WTC11 (cell line): ENCODE data around the gene ZNF423. TPM values are rescaled to one million over a fixed set of nuclear protein-coding genes. Genes with fewer than 3 reads are reported as not detected.

ENCODE experiments used
- ATAC-seq: fragments of 200-7000 bp; cut with Tn5 transposase; 2 replicates; pipeline ENCODE4 v1.10.0; 2021; ENCODE audit warnings: mild to moderate bottlenecking, moderate library complexity
- CTCF ChIA-PET: fragments of 300-600 bp; sonication (Branson Sonifier 250); formaldehyde crosslinking; loops from one replicate; lab custom pipeline; 2021; ENCODE audit warnings: antibody characterized with exemption; lab: Charles Lee
- POLR2A ChIA-PET: fragments of 350-600 bp; sonication (Branson Sonifier 250); formaldehyde crosslinking; loops from one replicate; lab custom pipeline; 2021; ENCODE audit warnings: antibody characterized with exemption; lab: Charles Lee
- DNase-seq: peaks from one replicate; pipeline ENCODE4 v3.0.0; 2021; ENCODE audit warnings: low spot score
- H3K27ac Mint-ChIP-seq: 2 replicates; pipeline ENCODE4 v1.8.0; 2021; ENCODE audit warnings: mixed read lengths
- H3K27me3 Mint-ChIP-seq: 2 replicates; pipeline ENCODE4 v1.8.0; 2021; ENCODE audit warnings: low read depth, mild to moderate bottlenecking, moderate library complexity, mixed read lengths
- H3K36me3 Mint-ChIP-seq: 2 replicates; pipeline ENCODE4 v1.8.0; 2021; ENCODE audit warnings: mixed read lengths
- H3K4me1 Mint-ChIP-seq: 2 replicates; pipeline ENCODE4 v1.8.0; 2022; ENCODE audit warnings: mixed read lengths
- H3K4me3 Mint-ChIP-seq: 2 replicates; pipeline ENCODE4 v1.8.0; 2021; ENCODE audit warnings: mild to moderate bottlenecking, moderate library complexity, mixed read lengths
- H3K9me3 Mint-ChIP-seq: 2 replicates; pipeline ENCODE4 v1.8.0; 2021; ENCODE audit warnings: mixed read lengths
- FOXK1 ChIP-seq: sonication (generic); formaldehyde crosslinking; IDR thresholded peaks from 2 replicates; pipeline ENCODE4 v1.8.0; 2022; ENCODE audit warnings: mild to moderate bottlenecking, moderate library complexity, missing genetic modification reagents
- NFATC4 ChIP-seq: fragments of 250-450 bp; sonication (Bioruptor Pico); IDR thresholded peaks from 2 replicates; pipeline ENCODE4 v1.9.0; 2021; ENCODE audit warnings: mild to moderate bottlenecking
- NR3C1 ChIP-seq: sonication (generic); formaldehyde crosslinking; conservative IDR thresholded peaks from 2 replicates; pipeline ENCODE4 v1.8.1; 2023; ENCODE audit warnings: low read depth, mild to moderate bottlenecking, missing genetic modification reagents
- RORB ChIP-seq: fragments of 250-450 bp; sonication (Bioruptor Pico); IDR thresholded peaks from 2 replicates; pipeline ENCODE4 v1.9.0; 2021; ENCODE audit warnings: mild to moderate bottlenecking
- SMAD4 ChIP-seq: sonication (generic); formaldehyde crosslinking; IDR thresholded peaks from 2 replicates; pipeline ENCODE4 v1.8.0; 2022; ENCODE audit warnings: mild to moderate bottlenecking, missing genetic modification reagents
- ZNF121 ChIP-seq: sonication (generic); formaldehyde crosslinking; IDR thresholded peaks from 2 replicates; pipeline ENCODE4 v1.8.0; 2023; ENCODE audit warnings: missing genetic modification reagents
- ZNF219 ChIP-seq: sonication (generic); formaldehyde crosslinking; IDR thresholded peaks from 2 replicates; pipeline ENCODE4 v1.8.0; 2023; ENCODE audit warnings: missing genetic modification reagents, mild to moderate bottlenecking, borderline replicate concordance
- ZNF232 ChIP-seq: sonication (generic); formaldehyde crosslinking; IDR thresholded peaks from 2 replicates; pipeline ENCODE4 v1.8.0; 2022; ENCODE audit warnings: mild to moderate bottlenecking, missing genetic modification reagents
- total RNA-seq: library from RNA; stranded (reverse); gene quantifications from 3 replicates; pipeline ENCODE4 v1.2.3, GENCODE V29; 2021
- TF ChIP-seq, protein P1 (sequence below): sonication (generic); formaldehyde crosslinking; IDR thresholded peaks from 2 replicates; pipeline ENCODE4 v1.8.1; 2022; ENCODE audit warnings: mild to moderate bottlenecking, moderate library complexity, missing genetic modification reagents
- TF ChIP-seq, protein P2 (sequence below): sonication (generic); formaldehyde crosslinking; IDR thresholded peaks from 2 replicates; pipeline ENCODE4 v1.8.1; 2023; ENCODE audit warnings: mild to moderate bottlenecking, missing genetic modification reagents, borderline replicate concordance
- TF ChIP-seq, protein P3 (sequence below): sonication (generic); formaldehyde crosslinking; IDR thresholded peaks from 2 replicates; pipeline ENCODE4 v1.8.0; 2022; ENCODE audit warnings: mild to moderate bottlenecking, missing genetic modification reagents
- TF ChIP-seq, protein P4 (sequence below): fragments of 200-600 bp; IDR thresholded peaks from 2 replicates; pipeline ENCODE4 v1.8.0; 2022; ENCODE audit warnings: antibody characterized with exemption
- TF ChIP-seq, protein P5 (sequence below): sonication (generic); formaldehyde crosslinking; IDR thresholded peaks from 2 replicates; pipeline ENCODE4 v1.8.1; 2023; ENCODE audit warnings: mild to moderate bottlenecking, missing genetic modification reagents
- TF ChIP-seq, protein P6 (sequence below): fragments of 250-450 bp; sonication (Bioruptor Pico); IDR thresholded peaks from 2 replicates; pipeline ENCODE4 v1.9.0; 2021; ENCODE audit warnings: moderate library complexity, mild to moderate bottlenecking, inconsistent platforms, borderline replicate concordance
- TF ChIP-seq, protein P7 (sequence below): sonication (generic); formaldehyde crosslinking; IDR thresholded peaks from 2 replicates; pipeline ENCODE4 v1.8.1; 2023; ENCODE audit warnings: mild to moderate bottlenecking, missing genetic modification reagents
- TF ChIP-seq, protein P8 (sequence below): fragments of 250-450 bp; sonication (Bioruptor Pico); IDR thresholded peaks from 2 replicates; pipeline ENCODE4 v1.9.0; 2021; ENCODE audit warnings: mild to moderate bottlenecking

ZNF423 gene
- total RNA-seq, 1 experiment from 2014 or later = 38.8 TPM

DNA sequence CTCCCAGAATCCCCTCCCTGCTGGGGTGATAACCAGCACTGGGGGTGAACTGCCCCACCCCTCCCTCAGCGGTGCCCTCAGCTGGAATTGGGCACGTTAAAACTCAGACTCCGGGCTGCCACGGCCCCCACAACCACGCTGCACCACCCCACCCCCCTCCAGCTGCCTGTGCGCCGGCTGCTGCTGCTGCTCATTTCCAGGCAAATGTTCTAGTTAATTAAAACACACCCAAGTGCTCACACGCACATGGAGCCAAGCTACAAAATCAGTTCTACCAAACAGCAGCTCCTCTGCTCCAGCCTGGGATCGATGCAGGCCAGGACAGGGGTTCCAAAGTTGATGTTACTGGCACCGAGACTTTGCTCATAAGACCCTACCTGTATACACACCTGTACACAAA, 180.5 kb downstream of the ZNF423 start:
- ChIA-PET POLR2A (interaction anchor here (0.5 kb wide), 1 partner anchor 454 kb away, joined by 3 read pairs; no protein-coding TSS in a partner anchor), CTCF (interaction anchor here (1.3 kb wide), 1 partner anchor 350 kb away, joined by 3 read pairs; the partner anchor contains the start of gene CNEP1R1)
- DNase-seq (no peak), ATAC-seq (no peak)
- Mint-ChIP-seq H3K27me3 (no peaks in the 10 kb centered on the region), H3K27ac (no peak overlapping the region), H3K9me3 (peaks cover 7% of the 10 kb centered on the region), H3K36me3 (peaks cover 17% of the 10 kb centered on the region), H3K4me1 (peaks cover 4% of the 10 kb centered on the region; the same call in 1 of the 2 replicates), H3K4me3 (no peak overlapping the region)
- TF ChIP-seq RORB (CRISPR knock-in tag) (no peak), SMAD4 (CRISPR knock-in tag) (no peak), NR3C1 (CRISPR knock-in tag) (no peak), FOXK1 (CRISPR knock-in tag) (no peak), NFATC4 (no peak), ZNF121 (CRISPR knock-in tag) (no peak), ZNF232 (CRISPR knock-in tag) (no peak)
- TF ChIP-seq, protein P1, sequence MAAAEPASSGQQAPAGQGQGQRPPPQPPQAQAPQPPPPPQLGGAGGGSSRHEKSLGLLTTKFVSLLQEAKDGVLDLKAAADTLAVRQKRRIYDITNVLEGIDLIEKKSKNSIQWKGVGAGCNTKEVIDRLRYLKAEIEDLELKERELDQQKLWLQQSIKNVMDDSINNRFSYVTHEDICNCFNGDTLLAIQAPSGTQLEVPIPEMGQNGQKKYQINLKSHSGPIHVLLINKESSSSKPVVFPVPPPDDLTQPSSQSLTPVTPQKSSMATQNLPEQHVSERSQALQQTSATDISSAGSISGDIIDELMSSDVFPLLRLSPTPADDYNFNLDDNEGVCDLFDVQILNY (CRISPR knock-in tag) = no peak
- TF ChIP-seq, protein P2, sequence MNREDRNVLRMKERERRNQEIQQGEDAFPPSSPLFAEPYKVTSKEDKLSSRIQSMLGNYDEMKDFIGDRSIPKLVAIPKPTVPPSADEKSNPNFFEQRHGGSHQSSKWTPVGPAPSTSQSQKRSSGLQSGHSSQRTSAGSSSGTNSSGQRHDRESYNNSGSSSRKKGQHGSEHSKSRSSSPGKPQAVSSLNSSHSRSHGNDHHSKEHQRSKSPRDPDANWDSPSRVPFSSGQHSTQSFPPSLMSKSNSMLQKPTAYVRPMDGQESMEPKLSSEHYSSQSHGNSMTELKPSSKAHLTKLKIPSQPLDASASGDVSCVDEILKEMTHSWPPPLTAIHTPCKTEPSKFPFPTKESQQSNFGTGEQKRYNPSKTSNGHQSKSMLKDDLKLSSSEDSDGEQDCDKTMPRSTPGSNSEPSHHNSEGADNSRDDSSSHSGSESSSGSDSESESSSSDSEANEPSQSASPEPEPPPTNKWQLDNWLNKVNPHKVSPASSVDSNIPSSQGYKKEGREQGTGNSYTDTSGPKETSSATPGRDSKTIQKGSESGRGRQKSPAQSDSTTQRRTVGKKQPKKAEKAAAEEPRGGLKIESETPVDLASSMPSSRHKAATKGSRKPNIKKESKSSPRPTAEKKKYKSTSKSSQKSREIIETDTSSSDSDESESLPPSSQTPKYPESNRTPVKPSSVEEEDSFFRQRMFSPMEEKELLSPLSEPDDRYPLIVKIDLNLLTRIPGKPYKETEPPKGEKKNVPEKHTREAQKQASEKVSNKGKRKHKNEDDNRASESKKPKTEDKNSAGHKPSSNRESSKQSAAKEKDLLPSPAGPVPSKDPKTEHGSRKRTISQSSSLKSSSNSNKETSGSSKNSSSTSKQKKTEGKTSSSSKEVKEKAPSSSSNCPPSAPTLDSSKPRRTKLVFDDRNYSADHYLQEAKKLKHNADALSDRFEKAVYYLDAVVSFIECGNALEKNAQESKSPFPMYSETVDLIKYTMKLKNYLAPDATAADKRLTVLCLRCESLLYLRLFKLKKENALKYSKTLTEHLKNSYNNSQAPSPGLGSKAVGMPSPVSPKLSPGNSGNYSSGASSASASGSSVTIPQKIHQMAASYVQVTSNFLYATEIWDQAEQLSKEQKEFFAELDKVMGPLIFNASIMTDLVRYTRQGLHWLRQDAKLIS = no peak
- TF ChIP-seq, protein P3, sequence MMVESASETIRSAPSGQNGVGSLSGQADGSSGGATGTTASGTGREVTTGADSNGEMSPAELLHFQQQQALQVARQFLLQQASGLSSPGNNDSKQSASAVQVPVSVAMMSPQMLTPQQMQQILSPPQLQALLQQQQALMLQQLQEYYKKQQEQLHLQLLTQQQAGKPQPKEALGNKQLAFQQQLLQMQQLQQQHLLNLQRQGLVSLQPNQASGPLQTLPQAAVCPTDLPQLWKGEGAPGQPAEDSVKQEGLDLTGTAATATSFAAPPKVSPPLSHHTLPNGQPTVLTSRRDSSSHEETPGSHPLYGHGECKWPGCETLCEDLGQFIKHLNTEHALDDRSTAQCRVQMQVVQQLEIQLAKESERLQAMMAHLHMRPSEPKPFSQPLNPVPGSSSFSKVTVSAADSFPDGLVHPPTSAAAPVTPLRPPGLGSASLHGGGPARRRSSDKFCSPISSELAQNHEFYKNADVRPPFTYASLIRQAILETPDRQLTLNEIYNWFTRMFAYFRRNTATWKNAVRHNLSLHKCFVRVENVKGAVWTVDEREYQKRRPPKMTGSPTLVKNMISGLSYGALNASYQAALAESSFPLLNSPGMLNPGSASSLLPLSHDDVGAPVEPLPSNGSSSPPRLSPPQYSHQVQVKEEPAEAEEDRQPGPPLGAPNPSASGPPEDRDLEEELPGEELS (CRISPR knock-in tag) = no peak

DNA sequence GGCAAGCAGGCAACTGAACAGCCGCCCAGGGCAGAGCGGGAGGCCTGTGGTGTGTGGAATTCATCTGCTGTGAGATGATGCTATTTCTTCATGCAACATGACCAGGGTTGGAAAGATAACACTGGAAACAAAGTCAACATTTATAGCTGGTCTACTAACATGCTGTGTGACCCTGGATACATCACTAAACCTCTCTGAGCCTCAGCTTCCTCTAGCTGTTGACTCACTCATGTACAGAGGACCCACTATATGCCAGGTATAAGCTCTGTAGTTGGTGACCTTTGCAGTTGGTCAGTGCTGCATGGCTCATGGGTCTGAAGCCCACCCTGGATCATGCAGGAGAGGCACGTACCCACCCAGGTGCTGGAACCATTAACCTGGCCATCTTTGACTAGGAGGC, 180.9 kb downstream of the ZNF423 start:
- CTCF ChIA-PET = interaction anchor here (1.3 to 1.4 kb wide), 2 partner anchors 82 to 350 kb away, joined by 3 read pairs; partner anchors contain the start of gene CNEP1R1
- POLR2A ChIA-PET = interaction anchor here (0.5 kb wide), 1 partner anchor 454 kb away, joined by 3 read pairs; no protein-coding TSS in a partner anchor
- Mint-ChIP-seq H3K4me1 (peaks cover 4% of the 10 kb centered on the region; the same call in 1 of the 2 replicates), H3K4me3 (no peak overlapping the region), H3K36me3 (peaks cover 13% of the 10 kb centered on the region), H3K27ac (no peak overlapping the region)
- no peak for ATAC-seq
- DNase-seq = no peak
- TF ChIP-seq, protein P4, sequence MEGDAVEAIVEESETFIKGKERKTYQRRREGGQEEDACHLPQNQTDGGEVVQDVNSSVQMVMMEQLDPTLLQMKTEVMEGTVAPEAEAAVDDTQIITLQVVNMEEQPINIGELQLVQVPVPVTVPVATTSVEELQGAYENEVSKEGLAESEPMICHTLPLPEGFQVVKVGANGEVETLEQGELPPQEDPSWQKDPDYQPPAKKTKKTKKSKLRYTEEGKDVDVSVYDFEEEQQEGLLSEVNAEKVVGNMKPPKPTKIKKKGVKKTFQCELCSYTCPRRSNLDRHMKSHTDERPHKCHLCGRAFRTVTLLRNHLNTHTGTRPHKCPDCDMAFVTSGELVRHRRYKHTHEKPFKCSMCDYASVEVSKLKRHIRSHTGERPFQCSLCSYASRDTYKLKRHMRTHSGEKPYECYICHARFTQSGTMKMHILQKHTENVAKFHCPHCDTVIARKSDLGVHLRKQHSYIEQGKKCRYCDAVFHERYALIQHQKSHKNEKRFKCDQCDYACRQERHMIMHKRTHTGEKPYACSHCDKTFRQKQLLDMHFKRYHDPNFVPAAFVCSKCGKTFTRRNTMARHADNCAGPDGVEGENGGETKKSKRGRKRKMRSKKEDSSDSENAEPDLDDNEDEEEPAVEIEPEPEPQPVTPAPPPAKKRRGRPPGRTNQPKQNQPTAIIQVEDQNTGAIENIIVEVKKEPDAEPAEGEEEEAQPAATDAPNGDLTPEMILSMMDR = no peak
- TF ChIP-seq, protein P5, sequence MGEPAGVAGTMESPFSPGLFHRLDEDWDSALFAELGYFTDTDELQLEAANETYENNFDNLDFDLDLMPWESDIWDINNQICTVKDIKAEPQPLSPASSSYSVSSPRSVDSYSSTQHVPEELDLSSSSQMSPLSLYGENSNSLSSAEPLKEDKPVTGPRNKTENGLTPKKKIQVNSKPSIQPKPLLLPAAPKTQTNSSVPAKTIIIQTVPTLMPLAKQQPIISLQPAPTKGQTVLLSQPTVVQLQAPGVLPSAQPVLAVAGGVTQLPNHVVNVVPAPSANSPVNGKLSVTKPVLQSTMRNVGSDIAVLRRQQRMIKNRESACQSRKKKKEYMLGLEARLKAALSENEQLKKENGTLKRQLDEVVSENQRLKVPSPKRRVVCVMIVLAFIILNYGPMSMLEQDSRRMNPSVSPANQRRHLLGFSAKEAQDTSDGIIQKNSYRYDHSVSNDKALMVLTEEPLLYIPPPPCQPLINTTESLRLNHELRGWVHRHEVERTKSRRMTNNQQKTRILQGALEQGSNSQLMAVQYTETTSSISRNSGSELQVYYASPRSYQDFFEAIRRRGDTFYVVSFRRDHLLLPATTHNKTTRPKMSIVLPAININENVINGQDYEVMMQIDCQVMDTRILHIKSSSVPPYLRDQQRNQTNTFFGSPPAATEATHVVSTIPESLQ (CRISPR knock-in tag) = no peak
- no peak for TF ChIP-seq ZNF219 (CRISPR knock-in tag)
- TF ChIP-seq, protein P6, sequence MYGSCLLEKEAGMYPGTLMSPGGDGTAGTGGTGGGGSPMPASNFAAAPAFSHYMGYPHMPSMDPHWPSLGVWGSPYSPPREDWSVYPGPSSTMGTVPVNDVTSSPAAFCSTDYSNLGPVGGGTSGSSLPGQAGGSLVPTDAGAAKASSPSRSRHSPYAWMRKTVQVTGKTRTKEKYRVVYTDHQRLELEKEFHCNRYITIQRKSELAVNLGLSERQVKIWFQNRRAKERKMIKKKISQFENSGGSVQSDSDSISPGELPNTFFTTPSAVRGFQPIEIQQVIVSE (CRISPR knock-in tag) = no peak
- TF ChIP-seq, protein P7, sequence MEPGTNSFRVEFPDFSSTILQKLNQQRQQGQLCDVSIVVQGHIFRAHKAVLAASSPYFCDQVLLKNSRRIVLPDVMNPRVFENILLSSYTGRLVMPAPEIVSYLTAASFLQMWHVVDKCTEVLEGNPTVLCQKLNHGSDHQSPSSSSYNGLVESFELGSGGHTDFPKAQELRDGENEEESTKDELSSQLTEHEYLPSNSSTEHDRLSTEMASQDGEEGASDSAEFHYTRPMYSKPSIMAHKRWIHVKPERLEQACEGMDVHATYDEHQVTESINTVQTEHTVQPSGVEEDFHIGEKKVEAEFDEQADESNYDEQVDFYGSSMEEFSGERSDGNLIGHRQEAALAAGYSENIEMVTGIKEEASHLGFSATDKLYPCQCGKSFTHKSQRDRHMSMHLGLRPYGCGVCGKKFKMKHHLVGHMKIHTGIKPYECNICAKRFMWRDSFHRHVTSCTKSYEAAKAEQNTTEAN (CRISPR knock-in tag) = no peak
- TF ChIP-seq, protein P8, sequence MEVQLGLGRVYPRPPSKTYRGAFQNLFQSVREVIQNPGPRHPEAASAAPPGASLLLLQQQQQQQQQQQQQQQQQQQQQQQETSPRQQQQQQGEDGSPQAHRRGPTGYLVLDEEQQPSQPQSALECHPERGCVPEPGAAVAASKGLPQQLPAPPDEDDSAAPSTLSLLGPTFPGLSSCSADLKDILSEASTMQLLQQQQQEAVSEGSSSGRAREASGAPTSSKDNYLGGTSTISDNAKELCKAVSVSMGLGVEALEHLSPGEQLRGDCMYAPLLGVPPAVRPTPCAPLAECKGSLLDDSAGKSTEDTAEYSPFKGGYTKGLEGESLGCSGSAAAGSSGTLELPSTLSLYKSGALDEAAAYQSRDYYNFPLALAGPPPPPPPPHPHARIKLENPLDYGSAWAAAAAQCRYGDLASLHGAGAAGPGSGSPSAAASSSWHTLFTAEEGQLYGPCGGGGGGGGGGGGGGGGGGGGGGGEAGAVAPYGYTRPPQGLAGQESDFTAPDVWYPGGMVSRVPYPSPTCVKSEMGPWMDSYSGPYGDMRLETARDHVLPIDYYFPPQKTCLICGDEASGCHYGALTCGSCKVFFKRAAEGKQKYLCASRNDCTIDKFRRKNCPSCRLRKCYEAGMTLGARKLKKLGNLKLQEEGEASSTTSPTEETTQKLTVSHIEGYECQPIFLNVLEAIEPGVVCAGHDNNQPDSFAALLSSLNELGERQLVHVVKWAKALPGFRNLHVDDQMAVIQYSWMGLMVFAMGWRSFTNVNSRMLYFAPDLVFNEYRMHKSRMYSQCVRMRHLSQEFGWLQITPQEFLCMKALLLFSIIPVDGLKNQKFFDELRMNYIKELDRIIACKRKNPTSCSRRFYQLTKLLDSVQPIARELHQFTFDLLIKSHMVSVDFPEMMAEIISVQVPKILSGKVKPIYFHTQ (CRISPR knock-in tag) = no peak
- TF ChIP-seq, all 79 proteins: peak for 0
- peaks cover 3% of the 10 kb centered on the region for H3K9me3 Mint-ChIP-seq
- no peaks in the 10 kb centered on the region for H3K27me3 Mint-ChIP-seq
